Activated CD8-positive, alpha-beta T cell treated with anti-CD3 and anti-CD28 coated beads for 36 hours (primary cell): ENCODE measurements around the gene SRSF10. TPM values are rescaled to one million over a fixed set of nuclear protein-coding genes. Genes with fewer than 3 reads are reported as not detected.

Experiments used
- ATAC-seq: fragments of 200-7000 bp; cut with Tn5 transposase; one replicate; pipeline ENCODE4 v1.10.0; 2021; ENCODE audit warnings: mild to moderate bottlenecking, moderate library complexity
- CTCF ChIA-PET: fragments of 350-600 bp; sonication (Branson Sonifier 250); formaldehyde crosslinking; loops from one replicate; lab custom pipeline; 2021; ENCODE audit warnings: antibody characterized with exemption; lab: Charles Lee
- POLR2A ChIA-PET: fragments of 350-600 bp; sonication (Branson Sonifier 250); formaldehyde crosslinking; loops from one replicate; lab custom pipeline; 2021; ENCODE audit warnings: antibody characterized with exemption; lab: Charles Lee
- DNase-seq: peaks from one replicate; pipeline ENCODE4 v3.0.0-alpha.2; 2020
- H3K27ac Mint-ChIP-seq: one replicate; pipeline ENCODE4 v1.8.0; 2021; ENCODE audit warnings: mild to moderate bottlenecking, mixed read lengths
- H3K27me3 Mint-ChIP-seq: one replicate; pipeline ENCODE4 v1.8.0; 2021; ENCODE audit warnings: mixed read lengths
- H3K36me3 Mint-ChIP-seq: one replicate; pipeline ENCODE4 v1.8.0; 2021; ENCODE audit warnings: low read depth, mixed read lengths
- H3K4me1 Mint-ChIP-seq: one replicate; pipeline ENCODE4 v1.8.0; 2021; ENCODE audit warnings: low read depth, mixed read lengths
- H3K4me3 Mint-ChIP-seq: one replicate; pipeline ENCODE4 v1.8.0; 2021; ENCODE audit warnings: mild to moderate bottlenecking, moderate library complexity, mixed read lengths
- H3K9me3 Mint-ChIP-seq: one replicate; pipeline ENCODE4 v1.8.0; 2021; ENCODE audit warnings: mixed read lengths
- CTCF ChIP-seq: fragments of 200-600 bp; IDR thresholded peaks from one replicate; pipeline ENCODE4 v1.8.0; 2022; ENCODE audit warnings: antibody characterized with exemption, mild to moderate bottlenecking
- intact Hi-C: fragments of 100-400 bp; cut with micrococcal nuclease; formaldehyde crosslinking; loops from one replicate; pipeline ENCODE4 v1.10.0; 2022
- total RNA-seq, 2 experiments: library from RNA; stranded (reverse); gene quantifications; one replicate each; pipeline ENCODE4 v1.2.3, GENCODE V29; 2021

SRSF10 gene
- total RNA-seq, 2 experiments from 2014 or later: 203 to 206 TPM

- CTCF ChIA-PET: interaction anchor here (1.0 kb wide), 1 partner anchor 12 kb away, joined by 4 read pairs; no protein-coding TSS in a partner anchor
- ATAC-seq: no peak
- POLR2A ChIA-PET: interaction anchor here (0.6 kb wide), 1 partner anchor 28 kb away, joined by 3 read pairs; no protein-coding TSS in a partner anchor
These were observed 51.3 kb downstream of the SRSF10 start for GRCh38 chr1:23928789-23929188.

GRCh38 chr1:23927097-23927496, 53.0 kb downstream of the SRSF10 start:
- H3K36me3 Mint-ChIP-seq: no peaks in the 10 kb centered on the region
- ATAC-seq (no peak), DNase-seq (no peak)
- CTCF ChIA-PET: no interaction called here
- no peaks in the 10 kb centered on the region for H3K9me3 Mint-ChIP-seq
- no peak overlapping the region for H3K27ac Mint-ChIP-seq
- no peaks in the 10 kb centered on the region for H3K4me1 Mint-ChIP-seq
- TF ChIP-seq CTCF: no peak
- H3K4me3 Mint-ChIP-seq: no peak overlapping the region
- no peaks in the 10 kb centered on the region for H3K27me3 Mint-ChIP-seq
- POLR2A ChIA-PET: interaction anchor here (0.6 kb wide), 1 partner anchor 63 kb away, joined by 3 read pairs; no protein-coding TSS in a partner anchor
- intact Hi-C loops: no loop called here

More at GRCh38 chr1:23928789-23929188, 51.3 kb downstream of the SRSF10 start:
- no peaks in the 10 kb centered on the region for H3K9me3 Mint-ChIP-seq
- H3K4me1 Mint-ChIP-seq: no peaks in the 10 kb centered on the region
- no peak for TF ChIP-seq CTCF
- no peak overlapping the region for H3K4me3 Mint-ChIP-seq
- no peaks in the 10 kb centered on the region for H3K36me3 Mint-ChIP-seq
- H3K27ac Mint-ChIP-seq: no peak overlapping the region
- DNase-seq: no peak
- no peaks in the 10 kb centered on the region for H3K27me3 Mint-ChIP-seq
- intact Hi-C loops: no loop called here

GRCh38 chr1:23925279-23925678, 54.8 kb downstream of the SRSF10 start:
- H3K36me3 Mint-ChIP-seq: no peaks in the 10 kb centered on the region
- no peaks in the 10 kb centered on the region for H3K27me3 Mint-ChIP-seq
- no peaks in the 10 kb centered on the region for H3K9me3 Mint-ChIP-seq
- no peak overlapping the region for H3K27ac Mint-ChIP-seq
- CTCF ChIA-PET: interaction anchor here (1.0 kb wide), 1 partner anchor 8 kb away, joined by 5 read pairs; no protein-coding TSS in a partner anchor
- TF ChIP-seq CTCF: no peak
- no peaks in the 10 kb centered on the region for H3K4me1 Mint-ChIP-seq
- DNase-seq (no peak), ATAC-seq (no peak)
- POLR2A ChIA-PET: no interaction called here
- H3K4me3 Mint-ChIP-seq: no peak overlapping the region
- intact Hi-C loops: no loop called here

GRCh38 chr1:23924601-23925000, 55.5 kb downstream of the SRSF10 start:
- no peak for TF ChIP-seq CTCF
- no peaks in the 10 kb centered on the region for H3K36me3 Mint-ChIP-seq
- peaks cover 3% of the 10 kb centered on the region for H3K4me1 Mint-ChIP-seq
- ChIA-PET POLR2A (no interaction called here), CTCF (interaction anchor here (0.7 to 1.5 kb wide), 2 partner anchors 119 to 153 kb away, joined by 3 to 5 read pairs; no protein-coding TSS in a partner anchor)
- no peak for DNase-seq
- no peaks in the 10 kb centered on the region for H3K9me3 Mint-ChIP-seq
- intact Hi-C loops: no loop called here
- H3K27ac Mint-ChIP-seq: no peak overlapping the region
- H3K27me3 Mint-ChIP-seq: no peaks in the 10 kb centered on the region
- ATAC-seq: no peak
- H3K4me3 Mint-ChIP-seq: no peak overlapping the region

GRCh38 chr1:23923592-23924499, 56.3 kb downstream of the SRSF10 start:
- intact Hi-C loops: no loop called here
- no peak overlapping the region for H3K4me3 Mint-ChIP-seq
- POLR2A ChIA-PET: no interaction called here
- no peak for ATAC-seq
- no peaks in the 10 kb centered on the region for H3K27me3 Mint-ChIP-seq
- no peak for DNase-seq
- H3K36me3 Mint-ChIP-seq: no peaks in the 10 kb centered on the region
- peaks cover 3% of the 10 kb centered on the region for H3K4me1 Mint-ChIP-seq
- TF ChIP-seq CTCF: no peak
- CTCF ChIA-PET: interaction anchor here (0.7 to 1.7 kb wide), 4 partner anchors 13 to 152 kb away, joined by 3 to 5 read pairs (median 3); no protein-coding TSS in a partner anchor
- H3K9me3 Mint-ChIP-seq: no peaks in the 10 kb centered on the region
- H3K27ac Mint-ChIP-seq: no peak overlapping the region
